Effector memory CD4-positive, alpha-beta T cell (primary cell): ENCODE data around the gene CEACAM20.
"Not testable (repeated sequence)": the region's sequence is repeated elsewhere in the genome, so short reads cannot be mapped to it uniquely, and the experiment has no call there.

Source experiments
- DNase-seq, 3 donors: peaks; one replicate each; pipeline ENCODE4 v3.0.0-alpha.2; 2020
- H3K27ac ChIP-seq: 2 replicates; pipeline ENCODE4 v1.7.0; 2013; ENCODE audit warnings: mild to moderate bottlenecking, low read length, moderate library complexity; ENCODE audit not compliant: insufficient read depth, poor library complexity, severe bottlenecking
- H3K27me3 ChIP-seq: replicated peaks from 2 replicates; pipeline ENCODE4 v1.7.0; 2013; ENCODE audit warnings: mild to moderate bottlenecking, low read length; ENCODE audit not compliant: insufficient read depth, control insufficient read depth, poor library complexity, severe bottlenecking
- H3K36me3 ChIP-seq: 2 replicates; pipeline ENCODE4 v1.7.0; 2013; ENCODE audit warnings: mild to moderate bottlenecking, low read length, moderate library complexity; ENCODE audit not compliant: control insufficient read depth, insufficient read depth
- H3K4me1 ChIP-seq: 2 replicates; pipeline ENCODE4 v1.7.0; 2013; ENCODE audit warnings: low read length, mild to moderate bottlenecking; ENCODE audit not compliant: control insufficient read depth, insufficient read depth, poor library complexity, severe bottlenecking
- H3K4me3 ChIP-seq: 2 replicates; pipeline ENCODE4 v1.7.0; 2013; ENCODE audit warnings: low read length, low read depth, mild to moderate bottlenecking; ENCODE audit not compliant: insufficient read depth, poor library complexity, severe bottlenecking
- H3K9me3 ChIP-seq: 2 replicates; pipeline ENCODE4 v1.7.0; 2013; ENCODE audit warnings: mild to moderate bottlenecking, low read length, moderate library complexity; ENCODE audit not compliant: control insufficient read depth

CEACAM20 gene

DNA sequence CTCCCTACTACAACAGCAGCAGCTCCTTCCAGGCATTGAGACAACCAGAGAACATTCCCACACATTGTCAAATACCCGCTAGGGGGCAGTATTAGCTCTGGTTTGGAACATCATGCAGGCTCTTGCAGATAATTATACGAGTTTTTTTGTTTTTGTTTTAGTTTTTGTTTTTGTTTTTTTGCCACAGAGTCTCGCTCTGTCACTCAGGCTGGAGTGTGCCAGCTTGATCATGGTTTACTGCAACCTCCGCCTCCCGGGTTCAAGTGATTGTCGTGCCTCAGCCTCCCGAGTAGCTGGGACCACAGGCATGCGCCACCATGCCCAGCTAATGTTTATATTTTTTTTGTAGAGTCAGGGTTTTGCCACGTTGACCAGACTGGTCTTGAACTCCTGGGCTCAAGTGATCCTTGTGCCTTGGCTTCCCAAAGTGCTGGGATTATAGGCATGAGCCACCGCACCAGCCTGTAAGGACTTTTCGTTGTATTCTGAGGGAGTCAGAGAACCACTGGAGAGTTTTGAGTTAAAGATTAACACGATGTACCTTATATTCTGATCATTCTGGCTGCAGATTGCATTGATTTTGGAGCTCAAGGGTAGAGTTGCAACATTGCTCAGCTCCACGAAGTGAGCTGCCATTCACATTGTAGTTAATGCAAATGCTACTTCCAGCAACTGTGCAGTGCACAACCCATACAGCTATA, 41.7 kb upstream of the CEACAM20 start:
- Histone ChIP-seq H3K9me3 (no peaks in the 10 kb centered on the region), H3K4me1 (no peaks in the 10 kb centered on the region), H3K4me3 (no peak overlapping the region), H3K27me3 (no peaks in the 10 kb centered on the region), H3K36me3 (no peaks in the 10 kb centered on the region), H3K27ac (no peak overlapping the region)
- peak in 1 of 3 donors; percentile 9 for DNase-seq

DNA sequence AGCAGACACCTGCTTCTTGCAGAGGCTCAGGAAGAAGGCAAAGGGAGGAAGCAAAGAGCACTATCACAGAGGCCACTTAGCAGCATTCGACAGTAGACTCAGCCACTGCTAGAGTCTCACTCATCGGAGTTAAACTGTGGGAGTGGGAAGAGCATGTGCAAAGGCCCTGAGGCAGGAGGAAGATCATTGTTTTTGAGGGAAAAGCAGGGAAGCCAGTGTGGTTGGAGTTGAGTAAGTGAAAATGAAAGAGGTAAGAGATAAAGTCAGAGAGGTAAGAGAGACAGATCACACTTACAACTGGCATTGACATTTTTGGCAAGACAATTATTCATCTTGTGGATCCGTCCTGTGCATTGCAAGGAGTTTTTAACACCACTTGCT, 41.1 kb upstream of the CEACAM20 start:
- Histone ChIP-seq H3K27ac (no peak overlapping the region), H3K4me1 (no peaks in the 10 kb centered on the region), H3K9me3 (no peaks in the 10 kb centered on the region), H3K4me3 (no peak overlapping the region), H3K36me3 (no peaks in the 10 kb centered on the region), H3K27me3 (no peaks in the 10 kb centered on the region)
- DNase-seq: no peak

- H3K4me1 ChIP-seq: no peaks in the 10 kb centered on the region
- no peak for DNase-seq
- no peaks in the 10 kb centered on the region for H3K9me3 ChIP-seq
- no peak overlapping the region for H3K27ac ChIP-seq
- no peaks in the 10 kb centered on the region for H3K36me3 ChIP-seq
- no peak overlapping the region for H3K4me3 ChIP-seq
- H3K27me3 ChIP-seq: no peaks in the 10 kb centered on the region
These were observed 38.3 kb upstream of the CEACAM20 start for GRCh38 chr19:44567745-44568144.

DNA sequence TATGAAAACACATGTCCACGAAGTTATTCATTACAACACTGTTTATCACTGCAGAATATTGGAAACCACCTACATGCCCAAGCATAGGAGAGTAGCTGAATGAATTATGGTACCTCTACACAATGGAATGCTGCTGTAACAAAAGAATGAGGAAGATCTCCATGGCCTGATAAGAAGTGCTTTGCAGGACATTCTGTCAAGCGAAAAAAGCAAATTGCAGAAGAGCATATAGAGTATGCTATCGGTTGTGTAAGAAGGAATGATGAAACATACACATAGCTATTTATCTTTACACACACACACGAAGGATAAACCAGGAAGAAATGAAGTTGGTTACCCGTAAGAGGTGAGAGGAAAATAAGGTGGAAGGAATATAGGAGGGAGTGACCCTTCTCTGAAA, 37.5 kb upstream of the CEACAM20 start:
- H3K27ac ChIP-seq: no peak overlapping the region
- no peaks in the 10 kb centered on the region for H3K27me3 ChIP-seq
- no peak overlapping the region for H3K4me3 ChIP-seq
- DNase-seq: no peak
- no peaks in the 10 kb centered on the region for H3K4me1 ChIP-seq
- H3K36me3 ChIP-seq: no peaks in the 10 kb centered on the region
- H3K9me3 ChIP-seq: no peaks in the 10 kb centered on the region

DNA sequence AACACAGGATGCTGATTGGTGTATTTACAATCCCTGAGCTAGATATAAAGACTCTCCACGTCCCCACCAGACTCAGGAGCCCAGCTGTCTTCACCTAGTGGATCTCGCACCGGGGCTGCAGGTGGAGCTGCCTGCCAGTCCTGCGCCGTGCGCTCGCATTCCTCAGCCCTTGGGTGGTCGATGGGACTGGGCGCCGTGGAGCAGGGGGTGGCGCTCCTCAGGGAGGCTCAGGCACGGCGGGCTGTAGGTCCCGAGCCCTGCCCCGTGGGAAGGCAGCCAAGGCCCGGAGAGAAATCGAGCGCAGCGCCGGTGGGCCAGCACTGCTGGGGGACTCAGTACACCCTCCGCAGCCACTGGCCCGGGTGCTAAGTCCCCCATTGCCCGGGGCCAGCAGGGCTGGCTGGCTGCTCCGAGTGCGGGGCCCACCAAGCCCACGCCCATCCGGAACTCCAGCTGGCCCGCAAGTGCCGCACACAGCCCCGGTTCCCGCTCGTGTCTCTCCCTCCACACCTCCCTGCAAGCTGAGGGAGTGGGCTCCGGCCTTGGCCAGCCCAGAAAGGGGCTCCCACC, 33.7 kb upstream of the CEACAM20 start:
- H3K27me3 ChIP-seq, H3K36me3 ChIP-seq, DNase-seq, H3K4me3 ChIP-seq, H3K27ac ChIP-seq, H3K4me1 ChIP-seq, H3K9me3 ChIP-seq: not testable (repeated sequence)

DNA sequence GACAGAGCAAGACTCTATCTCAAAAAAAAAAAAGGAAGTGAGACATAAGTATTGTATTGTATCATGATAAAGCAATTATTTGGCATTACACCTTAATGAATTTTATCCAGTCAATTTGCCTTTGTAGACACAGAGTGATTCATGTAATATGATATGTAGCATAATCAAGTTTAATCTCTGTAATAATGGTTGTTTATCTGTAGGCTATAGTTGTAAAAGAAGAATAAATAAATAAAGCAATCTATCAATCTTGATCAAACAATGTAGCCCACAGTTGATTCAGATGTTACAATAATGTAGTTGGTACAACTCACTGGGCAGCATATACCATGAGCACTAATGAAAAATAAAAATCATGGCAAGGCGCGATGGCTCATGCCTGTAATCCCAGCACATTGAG, 28.5 kb upstream of the CEACAM20 start:
- no peaks in the 10 kb centered on the region for H3K36me3 ChIP-seq
- DNase-seq: no peak
- no peaks in the 10 kb centered on the region for H3K27me3 ChIP-seq
- H3K4me1 ChIP-seq: no peaks in the 10 kb centered on the region
- no peaks in the 10 kb centered on the region for H3K9me3 ChIP-seq
- no peak overlapping the region for H3K27ac ChIP-seq
- no peak overlapping the region for H3K4me3 ChIP-seq

DNA sequence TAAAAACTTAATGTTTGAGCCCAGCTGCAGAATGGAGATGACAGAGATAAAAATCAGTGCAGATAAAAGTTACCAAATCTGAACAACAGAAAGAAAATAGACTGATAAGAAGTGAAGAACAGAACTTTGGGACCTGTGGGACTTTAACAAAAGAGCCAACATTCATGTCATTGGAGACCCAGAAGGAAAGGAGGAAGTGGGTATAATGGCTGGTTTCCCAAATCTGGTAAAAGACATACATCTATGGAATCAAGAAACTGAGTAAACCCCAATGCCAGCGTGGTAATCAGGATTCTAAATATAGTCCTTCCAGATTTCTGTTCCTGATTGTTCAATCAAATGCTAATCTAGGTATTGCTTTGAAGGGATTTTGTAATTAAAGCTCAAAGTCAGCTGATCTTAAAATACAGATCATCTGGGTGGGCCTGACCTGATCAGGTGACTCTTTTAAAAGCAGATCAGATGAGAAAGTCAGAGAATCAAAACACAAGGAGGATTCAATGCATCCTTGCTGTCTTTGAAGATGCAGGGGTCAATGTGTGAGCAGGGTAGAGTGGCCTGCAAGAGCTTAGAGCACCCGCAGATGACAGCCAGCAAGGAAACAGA, 25.3 kb upstream of the CEACAM20 start:
- H3K36me3 ChIP-seq: no peaks in the 10 kb centered on the region
- no peaks in the 10 kb centered on the region for H3K27me3 ChIP-seq
- no peak for DNase-seq
- H3K4me3 ChIP-seq: no peak overlapping the region
- H3K27ac ChIP-seq: no peak overlapping the region
- no peaks in the 10 kb centered on the region for H3K4me1 ChIP-seq
- no peaks in the 10 kb centered on the region for H3K9me3 ChIP-seq

GRCh38 chr19:44553478-44554171, 24.1 kb upstream of the CEACAM20 start:
- no peak overlapping the region for H3K4me3 ChIP-seq
- H3K4me1 ChIP-seq: no peaks in the 10 kb centered on the region
- H3K36me3 ChIP-seq: no peaks in the 10 kb centered on the region
- H3K27me3 ChIP-seq: no peaks in the 10 kb centered on the region
- no peak overlapping the region for H3K27ac ChIP-seq
- H3K9me3 ChIP-seq: no peaks in the 10 kb centered on the region
- no peak for DNase-seq

DNA sequence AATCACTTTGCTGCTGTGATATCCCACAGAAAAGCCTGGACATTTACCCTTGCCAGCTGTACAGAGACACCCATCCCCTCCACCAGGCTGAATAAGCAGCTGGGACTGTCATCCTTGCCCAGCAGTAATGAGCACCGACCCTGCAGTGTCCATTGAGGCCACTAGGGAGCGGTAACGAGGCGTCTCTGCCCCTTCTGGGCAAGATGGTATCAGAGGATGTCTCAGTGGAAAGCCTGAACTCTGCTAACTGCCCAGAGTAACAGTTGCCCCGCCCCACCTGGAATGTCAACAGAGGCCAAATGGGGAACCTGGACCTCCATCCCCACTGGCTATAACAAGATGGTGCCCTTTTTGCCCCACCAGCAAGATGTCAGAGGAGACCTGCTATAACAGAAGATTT, 22.8 kb upstream of the CEACAM20 start:
- H3K27ac ChIP-seq: no peak overlapping the region
- no peaks in the 10 kb centered on the region for H3K9me3 ChIP-seq
- H3K27me3 ChIP-seq: no peaks in the 10 kb centered on the region
- H3K4me3 ChIP-seq: no peak overlapping the region
- no peak for DNase-seq
- no peaks in the 10 kb centered on the region for H3K4me1 ChIP-seq
- no peaks in the 10 kb centered on the region for H3K36me3 ChIP-seq

- H3K27ac ChIP-seq: no peak overlapping the region
- H3K4me3 ChIP-seq: no peak overlapping the region
- no peaks in the 10 kb centered on the region for H3K36me3 ChIP-seq
- no peaks in the 10 kb centered on the region for H3K9me3 ChIP-seq
- DNase-seq: no peak
- H3K4me1 ChIP-seq: no peaks in the 10 kb centered on the region
- H3K27me3 ChIP-seq: no peaks in the 10 kb centered on the region
These were observed 22.4 kb upstream of the CEACAM20 start for GRCh38 chr19:44551850-44552249.
